Measurements from ENCODE around the gene SLC22A1. TPM values are rescaled to one million over a fixed set of nuclear protein-coding genes. Genes with fewer than 3 reads are reported as not detected.

The SLC22A1 gene
- total and polyA plus RNA-seq, 7 donors = 0.17 to 3.3 (median 0.89) TPM

DNA sequence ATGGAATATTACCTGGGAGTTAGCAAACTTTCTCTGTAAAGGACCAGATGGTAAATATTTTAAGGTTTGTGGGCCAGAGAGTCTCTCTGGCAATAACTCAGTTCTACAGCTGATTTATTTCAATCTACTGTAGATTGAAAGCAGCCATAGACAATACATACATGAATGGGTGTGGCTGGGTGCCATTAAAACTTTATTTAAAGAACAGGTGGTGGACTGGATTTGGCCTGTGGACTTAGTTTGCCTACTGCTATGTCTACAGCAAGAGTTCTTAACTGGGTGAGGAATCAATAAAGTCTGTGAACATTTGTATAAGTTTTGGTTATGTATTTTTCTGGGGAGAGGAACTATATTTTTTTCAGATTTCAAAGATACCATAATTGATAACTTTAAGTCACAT is 81.9 kb downstream of the SLC22A1 start:
- H3K36me3 ChIP-seq (ENCODE audit: insufficient read depth in 1 of 2, low read depth in 1 of 2) = no peaks in the 10 kb centered on the region
- intact Hi-C loops (cut with DNase I) = no loop called here

DNA sequence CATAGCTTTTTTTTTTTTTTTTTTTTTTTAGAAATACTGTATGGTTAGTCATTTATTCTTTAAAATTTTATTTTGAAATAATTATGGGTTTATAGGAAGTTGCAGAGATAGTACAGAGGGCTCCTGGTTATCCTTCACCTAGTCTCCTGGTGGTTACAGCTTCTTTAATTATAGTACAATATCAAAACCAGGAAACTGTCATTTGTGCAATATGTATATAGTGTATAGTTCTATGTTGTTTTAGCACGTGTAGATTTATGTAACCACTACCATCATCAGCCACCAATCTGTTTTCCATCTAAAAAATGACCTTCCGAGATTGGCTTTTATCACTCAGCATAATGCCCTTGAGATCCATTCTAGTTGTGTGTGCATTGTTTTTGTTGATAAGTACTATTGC is 82.3 kb downstream of the SLC22A1 start:
- WGBS, 3 donors = 77 to 90% (median 85%) methylated on average over 2 of the region's 2 CpGs
- intact Hi-C loops (cut with DNase I) = no loop called here
- Histone ChIP-seq H3K4me1 (no peaks in the 10 kb centered on the region), H3K27ac (no peak overlapping the region), H3K27me3 (ENCODE audit: insufficient read depth in 3 of 3, low read length in 2 of 3) (no peaks in the 10 kb centered on the region), H3K9me3 (no peaks in the 10 kb centered on the region), H3K4me3 (no peak overlapping the region), H3K36me3 (ENCODE audit: insufficient read depth in 1 of 2, low read depth in 1 of 2) (no peaks in the 10 kb centered on the region)
- TF ChIP-seq, protein P1, sequence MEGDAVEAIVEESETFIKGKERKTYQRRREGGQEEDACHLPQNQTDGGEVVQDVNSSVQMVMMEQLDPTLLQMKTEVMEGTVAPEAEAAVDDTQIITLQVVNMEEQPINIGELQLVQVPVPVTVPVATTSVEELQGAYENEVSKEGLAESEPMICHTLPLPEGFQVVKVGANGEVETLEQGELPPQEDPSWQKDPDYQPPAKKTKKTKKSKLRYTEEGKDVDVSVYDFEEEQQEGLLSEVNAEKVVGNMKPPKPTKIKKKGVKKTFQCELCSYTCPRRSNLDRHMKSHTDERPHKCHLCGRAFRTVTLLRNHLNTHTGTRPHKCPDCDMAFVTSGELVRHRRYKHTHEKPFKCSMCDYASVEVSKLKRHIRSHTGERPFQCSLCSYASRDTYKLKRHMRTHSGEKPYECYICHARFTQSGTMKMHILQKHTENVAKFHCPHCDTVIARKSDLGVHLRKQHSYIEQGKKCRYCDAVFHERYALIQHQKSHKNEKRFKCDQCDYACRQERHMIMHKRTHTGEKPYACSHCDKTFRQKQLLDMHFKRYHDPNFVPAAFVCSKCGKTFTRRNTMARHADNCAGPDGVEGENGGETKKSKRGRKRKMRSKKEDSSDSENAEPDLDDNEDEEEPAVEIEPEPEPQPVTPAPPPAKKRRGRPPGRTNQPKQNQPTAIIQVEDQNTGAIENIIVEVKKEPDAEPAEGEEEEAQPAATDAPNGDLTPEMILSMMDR (IDR thresholded peaks at IDR 0.05) = no peak
- DNase-seq = no peak
- ATAC-seq = no peak

More for the DNA sequence above, 81.9 kb downstream of the SLC22A1 start:
- H3K4me1 ChIP-seq = no peaks in the 10 kb centered on the region
- no peaks in the 10 kb centered on the region for H3K9me3 ChIP-seq
- H3K4me3 ChIP-seq = no peak overlapping the region
- no peaks in the 10 kb centered on the region for H3K27me3 ChIP-seq (ENCODE audit: insufficient read depth in 3 of 3, low read length in 2 of 3)
- H3K27ac ChIP-seq = no peak overlapping the region
- ATAC-seq = no peak
- DNase-seq = no peak
- TF ChIP-seq, protein P1 (IDR thresholded peaks at IDR 0.05) = no peak

DNA sequence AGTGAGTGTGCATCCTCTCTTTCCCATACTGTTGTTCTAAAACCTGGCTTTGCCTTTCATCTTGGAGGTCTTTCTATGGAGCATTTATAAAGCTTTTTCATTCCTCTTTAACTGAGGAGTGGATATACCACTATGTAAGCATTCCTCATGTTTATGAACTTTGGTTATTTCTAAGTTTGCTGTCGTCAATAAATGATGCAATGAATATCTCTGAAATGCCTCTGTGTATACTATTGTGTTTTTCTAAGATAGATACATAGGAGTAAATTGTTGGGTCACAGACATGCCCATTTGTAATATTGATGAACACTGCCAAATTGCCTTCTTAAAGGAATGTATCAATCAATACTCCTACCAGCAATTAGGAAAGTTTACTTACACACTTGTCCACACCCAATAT is 83.1 kb downstream of the SLC22A1 start:
- intact Hi-C loops (cut with DNase I) = no loop called here
- no peaks in the 10 kb centered on the region for H3K27me3 ChIP-seq (ENCODE audit: insufficient read depth in 3 of 3, low read length in 2 of 3)
- TF ChIP-seq, protein P1 (IDR thresholded peaks at IDR 0.05) = no peak
- H3K9me3 ChIP-seq = no peaks in the 10 kb centered on the region
- DNase-seq (no peak), ATAC-seq (no peak)
- H3K4me1 ChIP-seq = no peaks in the 10 kb centered on the region
- H3K27ac ChIP-seq = no peak overlapping the region
- H3K36me3 ChIP-seq (ENCODE audit: insufficient read depth in 1 of 2, low read depth in 1 of 2) = no peaks in the 10 kb centered on the region
- no peak overlapping the region for H3K4me3 ChIP-seq
- WGBS, 3 donors = 84 to 93% (median 90%) methylated on average over 1 of the region's 1 CpG

DNA sequence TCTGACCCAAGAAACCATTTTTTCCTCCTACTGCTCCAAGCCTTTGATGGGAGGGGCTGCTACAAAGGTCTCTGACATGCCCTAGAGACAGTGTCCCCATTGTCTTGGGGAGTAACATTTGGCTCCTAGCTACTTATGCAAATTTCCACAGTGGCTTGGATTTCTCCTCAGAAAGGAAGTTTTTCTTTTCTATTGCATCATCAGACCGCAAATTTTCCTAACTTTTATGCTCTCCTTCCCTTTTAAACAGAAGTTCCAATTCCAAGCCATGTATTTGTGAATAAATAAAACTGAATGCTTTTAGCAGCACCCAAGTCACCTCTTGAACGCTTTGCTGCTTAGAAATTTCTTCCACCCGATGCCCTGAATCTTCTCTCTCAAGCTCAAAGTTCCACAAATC is 86.0 kb downstream of the SLC22A1 start:
- no peak for DNase-seq
- Histone ChIP-seq H3K27ac (no peak overlapping the region), H3K36me3 (ENCODE audit: insufficient read depth in 1 of 2, low read depth in 1 of 2) (no peaks in the 10 kb centered on the region), H3K9me3 (no peaks in the 10 kb centered on the region), H3K27me3 (ENCODE audit: insufficient read depth in 3 of 3, low read length in 2 of 3) (no peaks in the 10 kb centered on the region), H3K4me1 (no peaks in the 10 kb centered on the region), H3K4me3 (no peak overlapping the region)
- TF ChIP-seq, protein P1 (IDR thresholded peaks at IDR 0.05) = no peak
- no peak for ATAC-seq
- WGBS, 3 donors = 74 to 88% (median 85%) methylated on average over 3 of the region's 3 CpGs
- intact Hi-C loops (cut with DNase I) = no loop called here

Other genes with a start within 250 kb of the SLC22A1 start
- gene MAS1, start 230.8 kb upstream of the SLC22A1 start, total RNA-seq = not detected
- gene MAS1, start 230.8 kb upstream of the SLC22A1 start, polyA plus RNA-seq = not detected
- gene IGF2R, start 152.7 kb upstream of the SLC22A1 start, total RNA-seq = 100 to 1,000 TPM; 113 to 167 (median 157) TPM
- gene IGF2R, start 152.7 kb upstream of the SLC22A1 start, polyA plus RNA-seq = 10 to 100 TPM; 40.1 to 91.0 (median 48.4) TPM
- gene SLC22A2, start 137.0 kb downstream of the SLC22A1 start, total RNA-seq = under 1 TPM; 0.39 to 0.75 (median 0.50) TPM
- gene SLC22A2, start 137.0 kb downstream of the SLC22A1 start, polyA plus RNA-seq = under 1 TPM in 2 of 3 donors, not detected in 1; 0.06 to 0.10 TPM
- 10 to 100 TPM; 45.4 to 91.9 (median 54.8) TPM for gene SLC22A3, start 226.6 kb downstream of the SLC22A1 start, total RNA-seq
- 100 to 1,000 TPM in 1 of 3 donors, 10 to 100 TPM in 2; 43.7 to 121 (median 45.6) TPM for gene SLC22A3, start 226.6 kb downstream of the SLC22A1 start, polyA plus RNA-seq

Measured in psoas muscle (tissue), 8 donors.